Kidney tubule cell (primary cell): ENCODE measurements around the gene PXYLP1.
"Not testable (repeated sequence)": the region's sequence is repeated elsewhere in the genome, so short reads cannot be mapped to it uniquely, and the experiment has no call there.

Source experiments
- DNase-seq: peaks from one replicate; pipeline ENCODE4 v3.0.0-alpha.2; 2018; ENCODE audit warnings: low spot score

PXYLP1 gene

DNA sequence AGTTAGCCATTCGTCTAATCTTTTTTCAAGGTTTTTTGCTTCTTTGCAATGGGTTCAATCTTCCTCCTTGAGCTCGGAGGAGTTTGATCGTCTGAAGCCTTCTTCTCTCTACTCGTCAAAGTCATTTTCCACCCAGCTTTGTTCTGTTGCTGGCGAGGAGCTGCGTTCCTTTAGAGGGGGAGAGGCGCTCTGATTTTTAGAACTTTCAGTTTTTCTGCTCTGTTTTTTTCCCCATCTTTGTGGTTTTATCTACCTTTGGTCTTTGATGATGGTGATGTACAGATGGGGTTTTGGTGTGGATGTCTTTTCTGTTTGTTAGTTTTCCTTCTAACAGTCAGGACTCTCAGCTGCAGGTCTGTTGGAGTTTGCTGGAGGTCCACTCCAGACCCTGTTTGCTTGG lies 68.8 kb downstream of the PXYLP1 start:
- DNase-seq: not testable (repeated sequence)

DNA sequence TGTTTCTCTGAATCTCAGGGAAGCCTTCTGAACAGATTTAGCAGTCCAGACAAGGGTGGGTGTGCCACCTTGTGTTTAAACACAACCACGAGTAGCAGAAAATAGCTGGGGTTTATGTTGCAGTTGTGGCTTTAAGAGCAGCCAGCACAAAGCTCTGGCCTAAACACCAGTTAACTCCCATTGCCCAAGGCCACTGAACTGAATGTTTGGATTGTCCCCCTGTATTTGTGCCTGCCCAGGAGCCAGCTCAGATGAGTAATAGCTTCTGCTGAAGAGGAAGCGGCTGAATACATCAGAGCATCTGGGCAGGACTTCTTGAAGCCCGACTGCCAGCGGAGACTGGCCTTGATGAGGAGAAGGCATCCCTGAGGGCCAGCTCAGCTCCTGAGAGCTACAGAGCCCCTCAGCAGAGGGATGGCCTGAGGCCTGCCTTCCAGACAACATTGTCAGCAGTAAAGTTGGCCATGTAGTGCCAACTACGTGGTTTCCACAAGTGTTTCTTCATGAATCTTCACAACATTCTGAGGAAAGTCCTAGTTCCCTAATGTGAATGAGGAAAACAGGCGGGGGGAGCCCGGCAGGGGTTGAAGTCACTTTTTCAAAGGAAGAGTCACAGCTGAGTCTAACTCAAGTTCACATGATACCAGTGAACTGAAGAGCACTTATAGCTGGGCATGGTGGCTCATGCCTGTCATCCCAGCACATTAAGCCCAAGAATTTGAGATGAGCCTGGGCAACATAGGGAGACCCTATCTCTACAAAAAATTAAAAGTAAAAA lies 70.9 kb downstream of the PXYLP1 start:
- DNase-seq: peak; percentile 32

GRCh38 chr3:141303481-141304223 lies 72.0 kb downstream of the PXYLP1 start:
- DNase-seq: peak; percentile 84

DNA sequence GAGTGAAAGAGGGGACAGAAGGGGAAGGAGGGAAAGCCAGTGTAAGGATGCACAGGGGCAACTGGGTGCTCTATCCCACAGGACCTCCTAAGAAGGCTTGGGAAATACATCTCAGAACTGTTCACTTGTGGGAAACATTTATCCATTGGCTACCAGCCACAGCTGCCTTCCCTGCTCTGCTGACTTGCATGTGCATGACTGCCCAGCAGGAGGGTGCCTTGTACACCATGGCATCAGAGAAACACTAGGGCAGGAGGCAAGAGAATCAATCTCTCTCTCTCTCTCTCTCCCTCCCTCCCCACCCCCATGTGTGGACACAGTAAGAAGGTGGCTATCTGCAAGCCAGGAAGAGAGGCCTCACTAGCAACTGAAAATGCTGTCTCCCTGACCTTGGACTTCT lies 73.8 kb downstream of the PXYLP1 start:
- DNase-seq: peak; percentile 69

DNA sequence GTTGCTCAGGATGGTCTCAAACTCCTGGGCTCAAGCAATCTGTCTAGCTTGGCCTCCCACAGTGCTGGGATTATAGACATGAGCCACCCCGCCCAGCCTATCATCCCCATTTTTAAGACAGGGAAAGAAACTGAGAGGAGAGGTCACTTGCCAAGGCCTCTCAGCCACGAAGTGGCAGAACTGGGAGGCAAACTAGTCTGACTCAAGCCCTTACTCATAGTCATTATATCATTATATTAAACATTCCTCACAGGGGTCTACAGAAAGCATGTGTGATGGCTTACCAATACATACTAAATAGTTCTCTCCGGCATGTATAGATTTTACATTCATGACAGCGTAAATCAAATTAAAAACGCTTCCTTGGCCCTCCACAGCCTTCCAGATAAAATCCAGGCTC lies 74.7 kb downstream of the PXYLP1 start:
- no peak for DNase-seq

DNA sequence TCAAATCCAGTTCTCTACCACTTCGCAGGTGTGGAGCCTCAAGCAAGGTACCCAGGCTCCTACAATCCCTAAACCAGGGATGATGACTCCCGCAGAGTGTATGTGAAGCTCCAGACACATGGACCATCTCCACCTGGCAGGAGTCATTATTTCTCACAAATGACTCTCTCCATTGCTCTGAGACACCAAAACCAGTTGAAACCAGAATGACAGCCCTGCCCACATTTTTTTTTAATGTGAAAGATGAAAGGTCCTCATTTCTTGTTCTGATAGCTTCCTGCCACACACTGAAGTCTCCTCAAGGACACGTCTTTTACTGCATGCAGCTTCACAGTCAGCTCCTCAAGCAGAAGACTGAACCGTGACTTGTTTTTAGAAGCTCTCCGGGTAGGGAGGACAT lies 75.3 kb downstream of the PXYLP1 start:
- no peak for DNase-seq

DNA sequence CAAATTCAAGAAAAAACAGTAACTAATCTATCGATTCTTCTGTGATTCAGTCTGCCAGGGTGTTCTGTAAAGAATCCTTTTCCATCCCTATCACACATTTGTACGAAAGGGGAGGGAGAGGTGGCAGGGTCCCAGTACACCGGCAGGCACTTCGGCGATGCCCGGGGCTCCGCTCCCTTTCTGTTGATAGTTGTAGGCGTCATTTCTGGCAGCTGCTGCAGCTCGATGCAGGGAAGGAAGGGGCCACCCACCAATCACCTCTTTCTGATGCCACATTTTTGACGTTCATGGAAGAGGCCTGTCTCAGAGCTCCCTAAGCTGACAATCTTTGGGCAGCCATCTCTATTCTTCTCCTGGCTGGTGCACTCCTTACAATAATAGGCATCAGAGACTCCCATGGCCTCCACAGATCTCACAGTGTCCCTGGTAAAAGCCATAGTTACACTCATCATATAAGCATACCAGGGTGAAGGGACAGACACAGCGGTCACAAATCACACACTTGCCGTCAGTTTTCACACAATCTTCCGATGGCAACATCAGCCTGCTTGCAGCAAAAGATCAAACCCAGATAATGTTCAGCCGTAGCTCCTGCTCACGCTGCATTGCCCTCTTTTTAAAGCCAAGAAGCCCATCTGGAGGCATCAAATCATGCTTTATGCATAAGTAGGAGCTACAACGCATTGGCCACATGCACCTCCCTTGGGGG lies 75.9 kb downstream of the PXYLP1 start:
- DNase-seq: no peak

- DNase-seq: peak; percentile 78
Observed at GRCh38 chr3:141308588-141309218, 77.1 kb downstream of the PXYLP1 start.

GRCh38 chr3:141311170-141311495 lies 79.5 kb downstream of the PXYLP1 start:
- DNase-seq: no peak

DNA sequence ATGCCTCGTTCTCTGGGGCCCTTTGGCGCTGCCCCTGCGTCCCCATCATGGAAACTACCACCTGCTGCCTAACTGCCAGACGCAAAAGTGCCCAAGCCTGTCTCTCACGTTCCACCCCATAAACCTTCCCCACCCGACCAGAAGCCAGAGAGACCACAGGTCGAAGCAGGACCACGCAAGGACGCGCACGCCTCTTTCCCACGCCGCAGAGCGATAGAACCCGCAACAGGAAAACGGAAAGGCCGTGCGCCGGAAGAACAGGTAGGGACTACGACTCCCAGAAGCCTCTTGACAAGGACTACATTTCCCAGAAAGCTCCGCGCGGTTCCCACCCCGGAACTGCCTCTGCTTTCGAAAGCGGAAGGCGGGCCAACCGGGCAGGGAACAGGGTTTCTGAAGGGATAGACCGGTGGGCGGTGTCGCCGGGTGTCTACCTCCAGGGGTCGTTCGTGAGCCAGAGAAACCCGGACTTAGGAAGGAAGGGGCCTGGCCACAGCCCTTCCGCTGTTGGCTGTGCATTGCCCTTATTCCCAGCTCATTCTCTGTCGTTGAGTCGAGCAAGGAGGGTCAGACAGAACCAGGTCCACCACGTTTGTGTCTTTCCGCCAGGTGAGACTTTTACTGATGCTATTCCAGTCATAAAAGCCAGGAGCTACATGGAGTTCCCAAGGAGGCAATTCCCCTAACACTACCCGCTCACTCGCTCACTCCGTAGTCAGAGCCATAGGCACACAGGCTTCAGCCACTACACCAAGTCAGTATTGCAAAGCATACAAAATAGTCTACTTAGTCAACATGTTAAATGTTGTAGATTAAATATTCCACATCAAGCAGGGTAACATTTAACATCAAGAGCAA lies 80.1 kb downstream of the PXYLP1 start:
- DNase-seq: peak; percentile 99

DNA sequence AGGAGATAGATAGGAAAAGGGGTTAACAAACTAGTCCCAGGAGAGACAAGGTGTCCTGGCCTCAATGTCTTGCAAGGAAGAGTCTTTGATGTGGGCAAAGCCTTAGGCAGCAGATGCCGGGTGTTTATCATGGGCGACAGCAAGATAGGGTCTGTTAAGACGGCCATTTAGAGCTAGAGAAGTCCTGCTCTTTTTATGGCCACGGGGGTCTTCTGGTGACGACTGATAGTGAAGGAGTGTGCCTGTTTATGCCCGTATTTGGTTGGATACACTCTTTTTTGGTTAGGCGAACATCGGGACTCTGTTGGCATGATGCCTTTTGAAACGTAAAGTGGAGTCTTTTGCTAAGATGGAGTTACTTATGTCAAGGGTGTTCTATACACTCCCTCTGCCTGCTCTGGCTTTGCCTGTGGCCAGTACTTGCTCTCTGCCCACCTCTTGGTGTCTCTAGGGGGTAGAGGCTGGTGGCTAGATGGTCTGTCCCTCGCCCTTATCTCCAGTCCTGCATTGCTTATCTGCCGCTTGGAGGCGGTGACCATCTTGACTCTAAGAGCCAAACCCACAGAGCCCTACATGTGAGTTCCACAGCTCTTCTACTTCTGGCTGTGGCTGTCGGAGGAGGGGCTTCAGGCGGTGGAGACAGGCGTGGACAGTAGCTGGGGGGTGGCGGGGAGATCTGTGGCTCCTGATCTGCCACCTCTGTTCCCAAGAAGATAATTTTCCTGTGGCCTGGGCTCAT lies 80.9 kb downstream of the PXYLP1 start:
- DNase-seq: no peak

DNA sequence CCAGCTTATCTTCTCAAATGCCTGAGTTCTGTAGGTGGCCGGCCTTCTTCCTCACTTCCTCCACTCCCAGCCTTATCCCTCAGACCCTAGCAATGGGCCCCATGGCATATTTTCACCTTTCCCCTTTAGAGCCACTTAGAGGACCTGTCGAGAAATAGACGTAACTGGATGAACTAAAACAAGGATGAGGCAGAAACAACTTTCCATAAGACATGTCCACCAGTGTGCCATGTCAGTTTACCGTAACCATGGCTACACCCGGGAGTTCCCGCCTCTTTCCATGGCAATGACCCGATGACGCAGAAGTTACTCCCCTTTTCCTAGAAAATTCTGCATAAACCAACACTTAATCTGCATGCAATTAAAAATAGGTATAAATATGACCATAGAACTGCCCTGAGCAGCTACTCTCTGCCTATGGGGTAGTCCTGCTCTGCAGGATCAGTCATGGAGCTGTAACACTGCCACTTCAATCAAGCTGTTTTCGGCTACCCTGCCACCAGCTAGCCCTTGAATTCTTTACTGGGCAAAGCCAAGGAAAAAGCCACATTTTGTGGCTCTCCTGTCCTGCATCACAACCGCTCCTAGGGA lies 81.6 kb downstream of the PXYLP1 start:
- no peak for DNase-seq

GRCh38 chr3:141314415-141314814 lies 82.8 kb downstream of the PXYLP1 start:
- not testable (repeated sequence) for DNase-seq

DNA sequence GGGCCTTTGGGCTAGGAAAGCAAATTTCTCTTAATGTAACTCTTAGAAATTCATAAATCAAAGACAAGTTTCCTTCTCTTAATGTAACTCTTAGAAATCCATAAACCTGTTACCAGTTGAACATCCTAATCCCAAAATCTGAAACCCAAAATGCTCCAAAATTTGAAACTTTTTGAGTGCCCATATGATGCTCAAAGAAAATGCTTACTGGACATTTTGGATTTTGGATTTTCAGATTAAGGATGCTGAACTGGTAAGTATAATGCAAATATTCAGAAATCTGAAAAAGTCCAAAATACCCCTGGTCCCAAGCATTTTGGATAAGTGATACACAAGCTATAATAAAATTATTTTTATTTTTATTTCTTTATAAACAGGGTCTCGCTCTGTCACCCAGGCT lies 85.2 kb downstream of the PXYLP1 start:
- no peak for DNase-seq

DNA sequence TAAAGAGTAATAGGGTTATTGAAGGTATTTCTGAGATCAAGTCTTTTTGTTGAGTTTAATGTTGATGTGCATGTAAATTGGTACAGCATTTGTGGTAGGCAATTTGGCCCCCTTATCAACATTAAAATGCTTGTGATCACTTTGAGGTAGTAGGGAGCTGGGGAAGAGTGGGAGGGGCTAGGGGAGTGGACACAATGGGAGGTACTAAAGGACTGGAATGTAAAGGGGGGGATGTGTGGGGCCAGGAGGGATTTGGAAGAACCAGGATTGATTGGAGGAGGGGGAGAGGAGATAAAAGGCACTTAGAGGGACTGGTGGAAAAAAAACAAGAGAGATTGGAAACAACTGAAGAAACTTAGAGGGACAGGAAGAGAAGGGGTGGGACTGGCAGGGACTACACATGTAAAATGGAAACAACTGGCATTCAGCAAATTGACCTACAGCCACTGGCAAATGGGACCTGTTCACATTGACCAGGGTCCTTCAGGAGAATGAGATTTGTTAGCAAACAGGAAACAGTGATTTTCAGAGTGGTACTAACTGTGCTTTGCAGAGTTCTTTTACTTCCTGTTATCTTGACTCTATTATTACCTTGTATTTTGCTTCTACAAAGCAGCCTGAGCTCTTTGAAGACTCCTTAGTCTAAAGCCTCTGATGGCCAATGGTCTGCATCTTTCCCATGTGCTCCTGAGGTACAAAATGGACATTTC lies 88.9 kb downstream of the PXYLP1 start:
- no peak for DNase-seq

DNA sequence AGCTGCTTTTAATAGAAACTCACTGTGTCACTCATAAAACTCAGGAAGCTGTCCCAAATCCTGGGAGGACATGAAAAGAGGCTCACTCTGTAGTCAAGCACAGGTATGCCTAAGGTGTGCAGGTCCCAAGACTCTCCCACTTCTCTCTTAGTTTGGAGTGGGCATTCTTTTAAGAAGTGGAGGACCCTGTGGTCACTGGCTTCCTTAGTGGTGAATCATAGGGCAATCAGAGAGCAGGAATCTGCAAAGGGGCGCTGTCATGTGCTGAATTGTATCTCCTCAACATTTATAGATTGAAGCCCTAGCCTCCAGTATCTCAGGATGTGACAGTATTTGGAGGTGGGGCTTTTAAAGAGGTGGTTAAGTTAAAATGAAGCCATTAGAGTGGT lies 89.5 kb downstream of the PXYLP1 start:
- DNase-seq: peak; percentile 72

DNA sequence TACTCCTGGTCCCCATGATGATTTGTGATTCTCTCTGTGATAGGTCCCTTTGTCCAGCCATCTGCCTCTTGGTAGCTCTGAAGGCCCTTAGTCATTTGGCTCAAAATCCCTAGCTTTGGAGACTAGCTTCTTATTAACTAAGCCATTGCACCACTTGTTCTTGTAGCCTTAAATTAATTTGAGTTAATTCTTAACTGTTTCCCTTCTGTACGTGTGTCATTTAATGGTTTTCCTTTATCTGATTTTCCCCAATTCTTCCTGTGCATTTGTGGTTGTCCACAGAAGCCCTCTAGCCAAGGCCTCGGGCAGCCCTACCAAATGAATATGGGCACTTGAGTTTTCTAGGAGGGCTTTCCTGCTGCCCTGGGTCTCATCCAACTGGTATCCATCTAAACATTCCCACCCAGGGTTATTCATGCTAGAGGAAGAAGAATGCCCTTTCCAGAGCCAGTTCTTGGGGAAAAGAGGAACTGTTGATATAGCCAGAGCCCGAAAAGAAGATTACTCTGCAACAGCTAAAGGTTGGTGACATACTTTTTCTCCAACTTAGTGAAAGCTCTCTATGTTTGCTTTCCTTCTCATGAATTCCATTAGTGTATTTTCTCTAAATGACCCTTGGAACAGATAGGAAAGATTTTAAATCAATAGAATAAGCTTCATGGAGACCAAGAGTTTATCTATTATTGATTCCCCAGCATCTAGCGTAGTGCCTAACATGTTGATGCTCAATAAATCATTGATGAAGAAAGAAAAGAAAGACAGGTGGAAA lies 92.5 kb downstream of the PXYLP1 start:
- peak; percentile 91 for DNase-seq

DNA sequence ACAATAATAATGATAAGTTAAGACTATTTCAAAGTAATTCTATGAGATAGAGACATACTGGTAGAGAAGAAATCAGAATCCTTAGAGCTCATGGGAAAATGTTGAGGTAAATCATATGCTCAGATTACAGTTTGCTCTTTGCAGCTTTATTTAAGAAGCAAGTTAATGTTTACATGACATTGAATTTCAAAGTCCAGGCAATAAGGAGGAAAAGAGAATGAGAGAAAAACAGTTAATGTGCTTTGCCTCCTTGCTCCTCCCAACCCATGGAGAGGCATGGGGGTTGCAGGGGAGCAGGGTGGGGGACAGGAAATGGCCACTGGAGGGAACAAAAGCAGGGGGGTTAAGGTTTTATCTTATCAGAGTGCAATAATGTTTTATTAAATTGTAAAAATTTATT lies 94.5 kb downstream of the PXYLP1 start:
- peak; percentile 70 for DNase-seq

DNA sequence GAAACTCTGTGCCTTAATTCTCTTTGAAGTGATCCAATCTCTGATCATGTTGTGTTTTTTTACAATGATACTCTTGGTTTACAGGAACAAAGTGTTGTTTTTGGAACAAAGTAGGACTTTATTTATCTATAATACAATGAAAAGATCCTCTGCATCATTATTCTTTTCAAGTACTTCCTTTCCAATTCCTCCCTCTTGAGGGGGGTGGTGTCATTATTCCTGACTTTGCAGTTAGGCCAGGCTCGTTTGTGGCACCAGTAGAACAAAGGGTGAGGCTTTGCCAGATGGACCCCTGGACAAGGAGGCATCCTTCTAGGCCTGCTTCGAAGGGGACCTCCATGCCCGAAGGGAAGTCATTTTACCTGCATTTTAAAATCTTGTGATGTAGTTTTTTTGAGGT lies 95.0 kb downstream of the PXYLP1 start:
- peak; percentile 40 for DNase-seq
